Measurements from ENCODE around the gene RAP1A.

DNA sequence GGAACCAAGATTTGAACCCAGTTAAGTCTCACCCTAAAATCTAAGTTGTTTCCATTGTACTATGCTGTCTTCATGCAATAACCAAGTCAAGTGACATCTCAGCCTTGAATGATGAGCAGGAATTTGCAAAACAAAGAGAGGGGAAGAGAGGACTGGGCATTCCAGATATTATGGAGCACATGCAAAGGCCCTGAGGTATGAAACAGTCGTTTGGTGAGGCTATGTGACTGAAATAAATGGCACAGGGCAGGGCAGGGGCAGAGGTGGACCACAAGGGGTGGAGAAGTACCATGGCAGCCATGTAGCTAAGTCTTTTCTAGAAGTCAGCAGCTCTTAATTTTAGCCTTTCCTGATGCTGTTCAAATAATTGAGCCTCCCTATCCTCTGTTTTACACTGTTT lies 37.6 kb upstream of the RAP1A start:
- TF ChIP-seq CTCF (conservative IDR thresholded peaks at IDR 0.05; ENCODE audit: low read length) (no peak), EZH2phosphoT487 (IDR thresholded peaks at IDR 0.05; ENCODE audit: borderline replicate concordance) (no peak)
